GM23338 (cell line): Measurements from ENCODE around the gene RNF2. TPM values are rescaled to one million over a fixed set of nuclear protein-coding genes. Genes with fewer than 3 reads are reported as not detected.
A peak's percentile ranks its signal among the peaks of the same experiment; 100 is the strongest.
"Not testable (repeated sequence)": the region's sequence is repeated elsewhere in the genome, so short reads cannot be mapped to it uniquely, and the experiment has no call there.

Experiments used
- ATAC-seq: fragments of 200-7000 bp; cut with Tn5 transposase; 3 replicates; pipeline ENCODE4 v1.9.1; 2020
- DNase-seq: peaks from one replicate; pipeline ENCODE4 v3.0.0-alpha.2; 2015; ENCODE audit warnings: low spot score
- H2AFZ ChIP-seq: fragments of 200-600 bp; sonication (generic); 2 replicates; pipeline ENCODE4 v1.8.0; 2016; ENCODE audit warnings: antibody characterized with exemption, mild to moderate bottlenecking, moderate library complexity
- H3F3A ChIP-seq: fragments of 200-600 bp; sonication (generic); replicated peaks from 2 replicates; pipeline ENCODE4 v1.8.0; 2017; ENCODE audit warnings: antibody characterized with exemption, mixed run types, low read depth
- H3K27ac ChIP-seq: fragments of 200-600 bp; sonication (generic); 2 replicates; pipeline ENCODE4 v1.6.1; 2016; ENCODE audit warnings: low read depth
- H3K27me3 ChIP-seq: fragments of 200-600 bp; sonication (generic); 2 replicates; pipeline ENCODE4 v1.8.0; 2016; ENCODE audit warnings: mild to moderate bottlenecking, mixed run types, moderate library complexity; ENCODE audit not compliant: insufficient read depth
- H3K36me3 ChIP-seq: fragments of 200-600 bp; sonication (generic); 2 replicates; pipeline ENCODE4 v1.8.0; 2016; ENCODE audit warnings: mild to moderate bottlenecking; ENCODE audit not compliant: insufficient read depth
- H3K4me1 ChIP-seq: fragments of 200-600 bp; sonication (generic); 2 replicates; pipeline ENCODE4 v1.8.0; 2016; ENCODE audit warnings: mild to moderate bottlenecking, moderate library complexity; ENCODE audit not compliant: insufficient read depth
- H3K4me2 ChIP-seq: fragments of 200-600 bp; sonication (generic); 2 replicates; pipeline ENCODE4 v1.7.1; 2017; ENCODE audit warnings: mixed run types
- H3K4me3 ChIP-seq: fragments of 200-600 bp; sonication (generic); 2 replicates; pipeline ENCODE4 v1.6.1; 2016; ENCODE audit warnings: mixed run types
- H3K79me2 ChIP-seq: fragments of 200-600 bp; sonication (generic); replicated peaks from 2 replicates; pipeline ENCODE4 v1.8.0; 2017; ENCODE audit warnings: mild to moderate bottlenecking; ENCODE audit not compliant: insufficient read depth
- H3K9me2 ChIP-seq: fragments of 200-600 bp; sonication (generic); 2 replicates; pipeline ENCODE4 v1.8.0; 2017; ENCODE audit not compliant: insufficient read depth
- H4K20me1 ChIP-seq: fragments of 200-600 bp; sonication (generic); replicated peaks from 2 replicates; pipeline ENCODE4 v1.8.0; 2017; ENCODE audit warnings: mild to moderate bottlenecking; ENCODE audit not compliant: insufficient read depth
- H3K27ac Mint-ChIP-seq: 2 replicates; pipeline ENCODE4 v1.8.0; 2020; ENCODE audit warnings: inconsistent platforms, mild to moderate bottlenecking, moderate library complexity, mixed read lengths
- H3K27me3 Mint-ChIP-seq: 3 replicates; pipeline ENCODE4 v1.8.0; 2022; ENCODE audit warnings: low read depth, mild to moderate bottlenecking, moderate library complexity, mixed read lengths, inconsistent platforms; ENCODE audit not compliant: insufficient read depth, poor library complexity
- H3K36me3 Mint-ChIP-seq: 3 replicates; pipeline ENCODE4 v1.8.0; 2021; ENCODE audit warnings: low read depth, mild to moderate bottlenecking, inconsistent platforms, moderate library complexity, mixed read lengths
- H3K4me1 Mint-ChIP-seq: 3 replicates; pipeline ENCODE4 v1.8.0; 2020; ENCODE audit warnings: mild to moderate bottlenecking, inconsistent platforms, mixed read lengths
- H3K4me3 Mint-ChIP-seq: 3 replicates; pipeline ENCODE4 v1.8.0; 2021; ENCODE audit warnings: moderate library complexity, mild to moderate bottlenecking, inconsistent platforms, mixed read lengths
- H3K9me3 Mint-ChIP-seq: 3 replicates; pipeline ENCODE4 v1.8.0; 2020; ENCODE audit warnings: moderate library complexity, mild to moderate bottlenecking, inconsistent platforms, mixed read lengths
- CREB1 ChIP-seq: fragments of 250-450 bp; sonication (Bioruptor Pico); IDR thresholded peaks from 2 replicates; pipeline ENCODE4 v1.5.0; 2020; ENCODE audit warnings: low read depth, mild to moderate bottlenecking, moderate library complexity
- CTCF ChIP-seq, 2 experiments: fragments of 200-600 bp in 1 of 2; sonication (generic) in 1 of 2; conservative IDR thresholded peaks; 2 replicates each; pipeline versions ENCODE4 v1.5.1 to v1.6.1; 2016 to 2017; ENCODE audit warnings: antibody characterized with exemption in 2 of 2, low read depth in 2 of 2, mild to moderate bottlenecking in 2 of 2, moderate library complexity in 1 of 2
- EZH2 ChIP-seq: fragments of 200-600 bp; sonication (generic); IDR thresholded peaks from one replicate; pipeline ENCODE4 v1.8.0; 2017; ENCODE audit warnings: antibody characterized with exemption, mild to moderate bottlenecking, low read depth; ENCODE audit not compliant: unreplicated experiment
- EZH2phosphoT487 ChIP-seq: fragments of 200-600 bp; sonication (generic); IDR thresholded peaks from one replicate; pipeline ENCODE4 v1.8.1; 2018; ENCODE audit warnings: antibody characterized with exemption; ENCODE audit not compliant: unreplicated experiment
- POLR2AphosphoS5 ChIP-seq: IDR thresholded peaks from 2 replicates; pipeline ENCODE4 v1.6.1; 2016; ENCODE audit warnings: antibody characterized with exemption, low read depth
- STAT1 ChIP-seq: IDR thresholded peaks from one replicate; pipeline ENCODE4 v1.6.1; 2016; ENCODE audit warnings: antibody characterized with exemption; ENCODE audit not compliant: unreplicated experiment
- ZNF114 ChIP-seq: fragments of 250-450 bp; sonication (Bioruptor Pico); IDR thresholded peaks from 2 replicates; pipeline ENCODE4 v1.5.0; 2020; ENCODE audit warnings: mild to moderate bottlenecking, moderate library complexity
- long read RNA-seq: library from polyadenylated mRNA; unstranded; transcript quantifications from one replicate; pipeline ENCODE4 v2.0.0, GENCODE V29; 2020; ENCODE audit not compliant: unreplicated experiment
- polyA plus RNA-seq: library from polyadenylated mRNA; unstranded; fragments of >200 nt; fragmentation: Nextera tagmentation; extraction: Ambion mirVana; gene quantifications from 2 replicates; pipeline ENCODE4 v1.2.1, GENCODE V29; 2016
- total RNA-seq: library from RNA; depleted of rRNA; stranded (reverse); fragments of >200 nt; shearing (Covaris generic); gene quantifications from 2 replicates; pipeline ENCODE4 v1.2.3, GENCODE V29; 2014; rRNA removed
- TF ChIP-seq, protein P1 (sequence below): fragments of 250-450 bp; sonication (Bioruptor Pico); IDR thresholded peaks from 2 replicates; pipeline ENCODE4 v1.5.0; 2020; ENCODE audit warnings: mild to moderate bottlenecking, moderate library complexity

RNF2 gene
- 51.4 and 59.6 TPM in 2 replicates for total RNA-seq
- polyA plus RNA-seq, result 27.9 and 33.3 TPM in 2 replicates
- long read RNA-seq, transcript RNF2-202 (7 exons, 3,606 nt), result major isoform, 23 of 27 reads
- long read RNA-seq, partial matches to known transcripts, result 1 of 27 reads
- long read RNA-seq, other reads (novel, unspliced or antisense), result 3 of 27 reads

DNA sequence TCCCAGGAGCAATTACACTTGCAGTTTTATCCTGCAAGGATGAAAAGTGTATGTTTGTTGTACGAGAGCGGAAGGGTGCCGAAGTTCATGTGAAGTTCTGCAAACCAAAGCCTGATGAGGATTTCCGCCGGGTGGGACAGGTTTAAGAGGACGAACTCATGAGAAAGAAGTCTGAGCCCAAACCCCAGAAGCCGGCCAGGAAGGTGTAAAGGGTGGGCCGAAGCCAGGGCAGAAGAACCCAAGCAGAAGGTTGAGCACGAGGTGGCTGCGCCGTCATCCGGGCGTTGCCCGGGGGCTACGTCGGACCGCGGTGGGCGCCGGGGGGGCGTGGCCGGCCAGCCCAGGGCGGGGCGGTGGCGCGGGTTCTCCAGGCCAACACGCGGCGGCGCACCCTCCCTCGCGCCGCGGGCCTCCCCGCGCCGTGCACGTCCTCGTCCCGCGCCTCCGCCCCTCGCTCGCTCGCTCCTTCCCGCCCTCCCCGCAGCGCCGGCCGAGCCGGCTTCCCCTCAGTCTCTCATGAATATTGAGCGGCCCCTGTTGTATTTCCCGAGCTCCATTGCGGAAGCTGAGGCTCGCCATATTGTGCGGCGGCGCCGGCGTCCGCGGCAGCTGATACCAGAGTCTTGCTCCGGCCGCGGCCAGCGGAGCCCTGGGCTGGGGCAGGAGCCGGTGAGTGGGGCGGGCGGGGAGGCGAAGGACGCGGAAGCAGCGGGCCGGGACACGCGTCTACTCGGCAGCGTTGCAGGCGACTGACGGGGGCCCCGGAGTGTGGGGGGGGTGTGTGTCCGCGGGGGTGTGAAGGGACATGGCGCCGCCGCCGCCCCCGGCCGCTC lies at the start of gene RNF2:
TSS of gene RNF2 (plus strand) at position 578 of the 833 bp plus-strand sequence. CDS start 41,996 bp downstream, outside the sequence.
- Histone ChIP-seq H4K20me1 (peaks cover 33% of the 10 kb centered on the region), H3K4me2 (peak within 1 kb of the TSS; percentile 81), H3K4me3 (peak within 1 kb of the TSS; percentile 65), H2AFZ (peak within 1 kb of the TSS; percentile 91), H3K27ac (peak within 1 kb of the TSS; percentile 68; the same call in 1 of the 2 replicates), H3K27me3 (peaks cover 15% of the 10 kb centered on the region), H3F3A (0 out of 2 replicates have a peak, but pooled peaks cover 3% of the 10 kb centered on the region), H3K36me3 (no peaks in the 10 kb centered on the region), H3K79me2 (peaks cover 41% of the 10 kb centered on the region), H3K4me1 (peaks cover 31% of the 10 kb centered on the region), H3K9me2 (no peaks in the 10 kb centered on the region)
- ATAC-seq, result peak; percentile 87
- Mint-ChIP-seq H3K4me3 (peak within 1 kb of the TSS; percentile 95), H3K9me3 (no peaks in the 10 kb centered on the region; the same call in 1 of the 3 replicates), H3K4me1 (peaks cover 30% of the 10 kb centered on the region), H3K27me3 (peaks cover 8% of the 10 kb centered on the region), H3K36me3 (peaks cover 3% of the 10 kb centered on the region; the same call in 2 of the 3 replicates), H3K27ac (peak within 1 kb of the TSS; percentile 95)
- peak; percentile 90 for DNase-seq
- TF ChIP-seq, protein P1, sequence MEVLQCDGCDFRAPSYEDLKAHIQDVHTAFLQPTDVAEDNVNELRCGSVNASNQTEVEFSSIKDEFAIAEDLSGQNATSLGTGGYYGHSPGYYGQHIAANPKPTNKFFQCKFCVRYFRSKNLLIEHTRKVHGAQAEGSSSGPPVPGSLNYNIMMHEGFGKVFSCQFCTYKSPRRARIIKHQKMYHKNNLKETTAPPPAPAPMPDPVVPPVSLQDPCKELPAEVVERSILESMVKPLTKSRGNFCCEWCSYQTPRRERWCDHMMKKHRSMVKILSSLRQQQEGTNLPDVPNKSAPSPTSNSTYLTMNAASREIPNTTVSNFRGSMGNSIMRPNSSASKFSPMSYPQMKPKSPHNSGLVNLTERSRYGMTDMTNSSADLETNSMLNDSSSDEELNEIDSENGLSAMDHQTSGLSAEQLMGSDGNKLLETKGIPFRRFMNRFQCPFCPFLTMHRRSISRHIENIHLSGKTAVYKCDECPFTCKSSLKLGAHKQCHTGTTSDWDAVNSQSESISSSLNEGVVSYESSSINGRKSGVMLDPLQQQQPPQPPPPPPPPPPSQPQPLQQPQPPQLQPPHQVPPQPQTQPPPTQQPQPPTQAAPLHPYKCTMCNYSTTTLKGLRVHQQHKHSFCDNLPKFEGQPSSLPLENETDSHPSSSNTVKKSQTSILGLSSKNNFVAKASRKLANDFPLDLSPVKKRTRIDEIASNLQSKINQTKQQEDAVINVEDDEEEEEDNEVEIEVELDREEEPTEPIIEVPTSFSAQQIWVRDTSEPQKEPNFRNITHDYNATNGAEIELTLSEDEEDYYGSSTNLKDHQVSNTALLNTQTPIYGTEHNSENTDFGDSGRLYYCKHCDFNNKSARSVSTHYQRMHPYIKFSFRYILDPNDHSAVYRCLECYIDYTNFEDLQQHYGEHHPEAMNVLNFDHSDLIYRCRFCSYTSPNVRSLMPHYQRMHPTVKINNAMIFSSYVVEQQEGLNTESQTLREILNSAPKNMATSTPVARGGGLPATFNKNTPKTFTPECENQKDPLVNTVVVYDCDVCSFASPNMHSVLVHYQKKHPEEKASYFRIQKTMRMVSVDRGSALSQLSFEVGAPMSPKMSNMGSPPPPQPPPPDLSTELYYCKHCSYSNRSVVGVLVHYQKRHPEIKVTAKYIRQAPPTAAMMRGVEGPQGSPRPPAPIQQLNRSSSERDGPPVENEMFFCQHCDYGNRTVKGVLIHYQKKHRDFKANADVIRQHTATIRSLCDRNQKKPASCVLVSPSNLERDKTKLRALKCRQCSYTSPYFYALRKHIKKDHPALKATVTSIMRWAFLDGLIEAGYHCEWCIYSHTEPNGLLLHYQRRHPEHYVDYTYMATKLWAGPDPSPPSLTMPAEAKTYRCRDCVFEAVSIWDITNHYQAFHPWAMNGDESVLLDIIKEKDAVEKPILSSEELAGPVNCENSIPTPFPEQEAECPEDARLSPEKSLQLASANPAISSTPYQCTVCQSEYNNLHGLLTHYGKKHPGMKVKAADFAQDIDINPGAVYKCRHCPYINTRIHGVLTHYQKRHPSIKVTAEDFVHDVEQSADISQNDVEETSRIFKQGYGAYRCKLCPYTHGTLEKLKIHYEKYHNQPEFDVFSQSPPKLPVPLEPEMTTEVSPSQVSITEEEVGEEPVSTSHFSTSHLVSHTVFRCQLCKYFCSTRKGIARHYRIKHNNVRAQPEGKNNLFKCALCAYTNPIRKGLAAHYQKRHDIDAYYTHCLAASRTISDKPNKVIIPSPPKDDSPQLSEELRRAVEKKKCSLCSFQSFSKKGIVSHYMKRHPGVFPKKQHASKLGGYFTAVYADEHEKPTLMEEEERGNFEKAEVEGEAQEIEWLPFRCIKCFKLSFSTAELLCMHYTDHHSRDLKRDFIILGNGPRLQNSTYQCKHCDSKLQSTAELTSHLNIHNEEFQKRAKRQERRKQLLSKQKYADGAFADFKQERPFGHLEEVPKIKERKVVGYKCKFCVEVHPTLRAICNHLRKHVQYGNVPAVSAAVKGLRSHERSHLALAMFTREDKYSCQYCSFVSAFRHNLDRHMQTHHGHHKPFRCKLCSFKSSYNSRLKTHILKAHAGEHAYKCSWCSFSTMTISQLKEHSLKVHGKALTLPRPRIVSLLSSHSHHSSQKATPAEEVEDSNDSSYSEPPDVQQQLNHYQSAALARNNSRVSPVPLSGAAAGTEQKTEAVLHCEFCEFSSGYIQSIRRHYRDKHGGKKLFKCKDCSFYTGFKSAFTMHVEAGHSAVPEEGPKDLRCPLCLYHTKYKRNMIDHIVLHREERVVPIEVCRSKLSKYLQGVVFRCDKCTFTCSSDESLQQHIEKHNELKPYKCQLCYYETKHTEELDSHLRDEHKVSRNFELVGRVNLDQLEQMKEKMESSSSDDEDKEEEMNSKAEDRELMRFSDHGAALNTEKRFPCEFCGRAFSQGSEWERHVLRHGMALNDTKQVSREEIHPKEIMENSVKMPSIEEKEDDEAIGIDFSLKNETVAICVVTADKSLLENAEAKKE (CRISPR knock-in tag), result peak; percentile 78; the same call in 1 of the 2 replicates
- TF ChIP-seq EZH2phosphoT487 (no peak), CTCF (conservative IDR thresholded peaks at IDR 0.05; ENCODE audit: low read depth in 2 of 2) (0 out of 4 replicates have a peak, but pooled peaks of 1 of the 2 experiments have one; percentile 19), CREB1 (CRISPR knock-in tag) (peak; percentile 79), ZNF114 (CRISPR knock-in tag) (no peak), POLR2AphosphoS5 (peak; percentile 76), EZH2 (no peak), STAT1 (no peak)

GRCh38 chr1:184999974-185000373 lies 45.4 kb upstream of the RNF2 start:
- H3K27me3 Mint-ChIP-seq, H3K27ac Mint-ChIP-seq, H3K27me3 ChIP-seq, H3K4me2 ChIP-seq, H3K36me3 Mint-ChIP-seq, H3K27ac ChIP-seq, H3K4me1 Mint-ChIP-seq, H3K36me3 ChIP-seq, H2AFZ ChIP-seq, H3K4me3 ChIP-seq, DNase-seq, H3K4me1 ChIP-seq, H3K79me2 ChIP-seq, H3K9me2 ChIP-seq, ATAC-seq, H4K20me1 ChIP-seq, H3F3A ChIP-seq, H3K4me3 Mint-ChIP-seq: not testable (repeated sequence)
- H3K9me3 Mint-ChIP-seq, result peaks cover 12% of the 10 kb centered on the region; the same call in 2 of the 3 replicates
